WI38 (cell line): ENCODE data around the gene CNTN6.

Experiments
- H3K4me3 ChIP-seq: 2 replicates; pipeline ENCODE4 v1.5.1; 2011; ENCODE audit warnings: low read depth, mild to moderate bottlenecking, control low read depth, low read length
- CTCF ChIP-seq: IDR thresholded peaks from 2 replicates; pipeline ENCODE4 v1.5.1; 2012; ENCODE audit warnings: low read depth, mild to moderate bottlenecking, control low read depth, low read length

The CNTN6 gene

GRCh38 chr3:1294586-1294985 lies 201.8 kb downstream of the CNTN6 start:
- H3K4me3 ChIP-seq, result no peak overlapping the region
- no peak for TF ChIP-seq CTCF

GRCh38 chr3:1318296-1319005 lies 225.6 kb downstream of the CNTN6 start:
- H3K4me3 ChIP-seq, result no peak overlapping the region
- TF ChIP-seq CTCF, result no peak

- TF ChIP-seq CTCF, result no peak
- no peak overlapping the region for H3K4me3 ChIP-seq
Measured at GRCh38 chr3:1326546-1326945, 233.7 kb downstream of the CNTN6 start.

GRCh38 chr3:1330107-1330506 lies 237.3 kb downstream of the CNTN6 start:
- TF ChIP-seq CTCF, result no peak

GRCh38 chr3:1346386-1346785 lies 253.6 kb downstream of the CNTN6 start:
- no peak overlapping the region for H3K4me3 ChIP-seq
- TF ChIP-seq CTCF, result no peak

More at GRCh38 chr3:1330107-1330506, 237.3 kb downstream of the CNTN6 start:
- no peak overlapping the region for H3K4me3 ChIP-seq

- no peak for TF ChIP-seq CTCF
- H3K4me3 ChIP-seq, result no peak overlapping the region
Measured at GRCh38 chr3:1348547-1348946, 255.7 kb downstream of the CNTN6 start.

- no peak overlapping the region for H3K4me3 ChIP-seq
- no peak for TF ChIP-seq CTCF
Measured at GRCh38 chr3:1350885-1351284, 258.1 kb downstream of the CNTN6 start.
